ENCODE results near the gene GPA33. TPM values are rescaled to one million over a fixed set of nuclear protein-coding genes. Genes with fewer than 3 reads are reported as not detected.

The GPA33 gene
- total and polyA plus RNA-seq, 2 donors (not counting 1 experiment from before 2014, with no cell fraction given): not detected

DNA sequence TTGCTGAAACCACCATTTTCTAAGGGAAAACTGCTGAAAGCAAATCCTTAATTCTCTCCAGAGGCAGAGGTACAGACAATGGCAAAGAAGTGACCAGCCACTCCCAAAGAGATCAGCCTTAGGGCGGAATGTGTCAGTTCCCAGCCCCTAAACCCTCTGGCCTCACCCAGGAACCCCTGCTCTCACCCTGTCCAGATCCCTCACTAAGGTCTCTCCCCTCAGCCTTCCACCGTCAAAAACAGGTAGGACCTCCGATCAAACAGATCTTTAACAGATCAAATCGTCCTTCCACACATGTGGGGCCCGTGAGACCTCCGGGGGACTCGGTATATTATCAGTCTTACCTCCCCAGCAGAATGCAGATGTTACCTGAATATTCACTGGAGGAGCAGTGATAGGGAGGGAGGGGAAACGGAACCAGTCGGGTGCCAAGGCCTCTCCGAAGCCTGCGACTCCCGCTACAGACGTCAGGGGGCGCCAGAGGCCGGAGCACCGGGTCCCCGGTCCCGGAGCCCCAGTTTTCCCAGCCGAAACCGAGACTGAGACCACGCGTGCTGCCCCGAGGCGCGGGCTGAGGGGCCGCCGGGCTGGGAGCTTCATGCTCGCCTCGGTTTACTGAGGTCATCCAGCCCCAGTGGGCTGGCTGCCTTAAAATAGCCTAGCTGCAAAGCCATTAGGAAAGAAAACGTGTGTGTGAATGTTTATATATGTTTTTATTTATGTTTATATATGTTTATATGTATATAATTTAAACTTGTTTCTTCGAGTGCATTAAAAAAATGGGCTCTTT is 23.6 kb downstream of the GPA33 start:
- peak overlapping the region; percentile 81 for H3K4me2 ChIP-seq (ENCODE audit: extremely low read depth, insufficient read depth, low read length)
- H3K9ac ChIP-seq (ENCODE audit: insufficient read depth, low read length): no peak overlapping the region
- H3K27ac ChIP-seq (ENCODE audit: insufficient read depth, low read length): no peak overlapping the region
- H3K4me1 ChIP-seq (ENCODE audit: control insufficient read depth, extremely low read depth, insufficient read depth, low read length): no peaks in the 10 kb centered on the region
- DNase-seq (ENCODE audit: low read depth in 2 of 2): peak in 1 of 2 donors; percentile 35
- TF ChIP-seq, protein P1, sequence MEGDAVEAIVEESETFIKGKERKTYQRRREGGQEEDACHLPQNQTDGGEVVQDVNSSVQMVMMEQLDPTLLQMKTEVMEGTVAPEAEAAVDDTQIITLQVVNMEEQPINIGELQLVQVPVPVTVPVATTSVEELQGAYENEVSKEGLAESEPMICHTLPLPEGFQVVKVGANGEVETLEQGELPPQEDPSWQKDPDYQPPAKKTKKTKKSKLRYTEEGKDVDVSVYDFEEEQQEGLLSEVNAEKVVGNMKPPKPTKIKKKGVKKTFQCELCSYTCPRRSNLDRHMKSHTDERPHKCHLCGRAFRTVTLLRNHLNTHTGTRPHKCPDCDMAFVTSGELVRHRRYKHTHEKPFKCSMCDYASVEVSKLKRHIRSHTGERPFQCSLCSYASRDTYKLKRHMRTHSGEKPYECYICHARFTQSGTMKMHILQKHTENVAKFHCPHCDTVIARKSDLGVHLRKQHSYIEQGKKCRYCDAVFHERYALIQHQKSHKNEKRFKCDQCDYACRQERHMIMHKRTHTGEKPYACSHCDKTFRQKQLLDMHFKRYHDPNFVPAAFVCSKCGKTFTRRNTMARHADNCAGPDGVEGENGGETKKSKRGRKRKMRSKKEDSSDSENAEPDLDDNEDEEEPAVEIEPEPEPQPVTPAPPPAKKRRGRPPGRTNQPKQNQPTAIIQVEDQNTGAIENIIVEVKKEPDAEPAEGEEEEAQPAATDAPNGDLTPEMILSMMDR (conservative IDR thresholded peaks at IDR 0.05 in 1 of 2, IDR thresholded peaks at IDR 0.05 in 1 of 2; ENCODE audit: low read depth in 1 of 2, low read length in 2 of 2): peak; percentile 87 to 90
- TF ChIP-seq EZH2 (IDR thresholded peaks at IDR 0.05; ENCODE audit: low read length, missing control alignments): no peak
- H3K9me3 ChIP-seq (ENCODE audit: control insufficient read depth, insufficient read depth, low read depth, low read length): no peaks in the 10 kb centered on the region
- no peaks in the 10 kb centered on the region for H3K79me2 ChIP-seq (ENCODE audit: control insufficient read depth, insufficient read depth, low read length)
- H3K36me3 ChIP-seq (ENCODE audit: control insufficient read depth, insufficient read depth, low read length): no peaks in the 10 kb centered on the region
- H3K27me3 ChIP-seq (ENCODE audit: control insufficient read depth, insufficient read depth, low read length): no peaks in the 10 kb centered on the region
- no peak overlapping the region for H2AFZ ChIP-seq (ENCODE audit: low read length)
- H3K4me3 ChIP-seq (replicated peaks in 1 of 4; ENCODE audit: control extremely low read depth in 1 of 4, insufficient read depth in 1 of 4, low read depth in 3 of 4, low read length in 4 of 4): peak overlapping the region in 2 of 4 experiments; percentile 41 to 45
- H4K20me1 ChIP-seq (ENCODE audit: control insufficient read depth, extremely low read depth, insufficient read depth, low read length): no peaks in the 10 kb centered on the region

- Histone ChIP-seq H4K20me1 (ENCODE audit: control insufficient read depth, extremely low read depth, insufficient read depth, low read length) (no peaks in the 10 kb centered on the region), H3K27ac (ENCODE audit: insufficient read depth, low read length) (no peak overlapping the region)
- TF ChIP-seq EZH2 (IDR thresholded peaks at IDR 0.05; ENCODE audit: low read length, missing control alignments): no peak
- TF ChIP-seq, protein P1 (conservative IDR thresholded peaks at IDR 0.05 in 1 of 2, IDR thresholded peaks at IDR 0.05 in 1 of 2; ENCODE audit: low read depth in 1 of 2, low read length in 2 of 2): no peak
Measured at GRCh38 chr1:167065471-167065870, 24.7 kb downstream of the GPA33 start.

DNA sequence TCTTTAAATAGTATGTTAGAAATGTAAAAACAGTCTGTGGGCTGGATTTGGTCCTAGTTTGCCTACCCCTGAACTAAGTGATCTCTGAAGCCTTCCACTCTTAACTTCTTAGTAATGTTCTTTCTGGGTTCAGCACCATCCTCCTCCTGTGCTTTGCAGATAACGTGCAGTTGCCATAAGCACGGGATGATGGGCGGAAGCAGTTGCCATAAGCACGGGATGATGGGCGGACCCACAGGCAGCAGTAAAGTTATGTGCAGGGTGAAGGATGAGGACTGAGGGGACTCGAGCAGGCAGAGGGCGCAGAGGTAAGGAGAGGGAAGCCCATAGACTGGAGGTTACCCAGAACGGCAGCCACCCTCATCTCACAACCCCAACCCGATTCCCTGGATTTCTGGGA is 25.6 kb downstream of the GPA33 start:
- Histone ChIP-seq H4K20me1 (ENCODE audit: control insufficient read depth, extremely low read depth, insufficient read depth, low read length) (no peaks in the 10 kb centered on the region), H3K27me3 (ENCODE audit: control insufficient read depth, insufficient read depth, low read length) (no peaks in the 10 kb centered on the region), H3K27ac (ENCODE audit: insufficient read depth, low read length) (no peak overlapping the region), H3K79me2 (ENCODE audit: control insufficient read depth, insufficient read depth, low read length) (no peaks in the 10 kb centered on the region), H3K4me1 (ENCODE audit: control insufficient read depth, extremely low read depth, insufficient read depth, low read length) (no peaks in the 10 kb centered on the region), H3K9ac (ENCODE audit: insufficient read depth, low read length) (no peak overlapping the region), H2AFZ (ENCODE audit: low read length) (no peak overlapping the region), H3K4me2 (ENCODE audit: extremely low read depth, insufficient read depth, low read length) (no peak overlapping the region), H3K4me3 (replicated peaks in 1 of 4; ENCODE audit: control extremely low read depth in 1 of 4, insufficient read depth in 1 of 4, low read depth in 3 of 4, low read length in 4 of 4) (no peak overlapping the region), H3K9me3 (ENCODE audit: control insufficient read depth, insufficient read depth, low read depth, low read length) (no peaks in the 10 kb centered on the region), H3K36me3 (ENCODE audit: control insufficient read depth, insufficient read depth, low read length) (no peaks in the 10 kb centered on the region)
- TF ChIP-seq EZH2 (IDR thresholded peaks at IDR 0.05; ENCODE audit: low read length, missing control alignments): no peak
- TF ChIP-seq, protein P1 (conservative IDR thresholded peaks at IDR 0.05 in 1 of 2, IDR thresholded peaks at IDR 0.05 in 1 of 2; ENCODE audit: low read depth in 1 of 2, low read length in 2 of 2): no peak
- no peak for DNase-seq (ENCODE audit: low read depth in 2 of 2)

More at GRCh38 chr1:167065471-167065870, 24.7 kb downstream of the GPA33 start:
- Histone ChIP-seq H3K36me3 (ENCODE audit: control insufficient read depth, insufficient read depth, low read length) (no peaks in the 10 kb centered on the region), H2AFZ (ENCODE audit: low read length) (no peak overlapping the region), H3K27me3 (ENCODE audit: control insufficient read depth, insufficient read depth, low read length) (no peaks in the 10 kb centered on the region), H3K4me3 (replicated peaks in 1 of 4; ENCODE audit: control extremely low read depth in 1 of 4, insufficient read depth in 1 of 4, low read depth in 3 of 4, low read length in 4 of 4) (no peak overlapping the region), H3K79me2 (ENCODE audit: control insufficient read depth, insufficient read depth, low read length) (no peaks in the 10 kb centered on the region), H3K9me3 (ENCODE audit: control insufficient read depth, insufficient read depth, low read depth, low read length) (no peaks in the 10 kb centered on the region), H3K9ac (ENCODE audit: insufficient read depth, low read length) (no peak overlapping the region), H3K4me1 (ENCODE audit: control insufficient read depth, extremely low read depth, insufficient read depth, low read length) (no peaks in the 10 kb centered on the region), H3K4me2 (ENCODE audit: extremely low read depth, insufficient read depth, low read length) (no peak overlapping the region)
- no peak for DNase-seq (ENCODE audit: low read depth in 2 of 2)
